Spinal cord (tissue), 10 donors: ENCODE data around the gene SH2D4B. TPM values are rescaled to one million over a fixed set of nuclear protein-coding genes. Genes with fewer than 3 reads are reported as not detected.

Experiments
- DNase-seq, 6 donors: peaks; one replicate each; pipeline versions ENCODE4 v3.0.0 to v3.0.0-alpha.2; 2013 to 2015; ENCODE audit warnings: low spot score in 6 of 6, low read depth in 4 of 6
- H3K27ac ChIP-seq: one replicate; pipeline ENCODE4 v1.5.1; 2013; ENCODE audit warnings: low read depth, low read length, control low read depth
- H3K27me3 ChIP-seq: one replicate; pipeline ENCODE4 v1.6.1; 2013; ENCODE audit warnings: low read length; ENCODE audit not compliant: control insufficient read depth, insufficient read depth
- H3K36me3 ChIP-seq: one replicate; pipeline ENCODE4 v1.6.1; 2013; ENCODE audit warnings: low read length; ENCODE audit not compliant: control insufficient read depth, insufficient read depth
- H3K4me1 ChIP-seq: one replicate; pipeline ENCODE4 v1.6.1; 2013; ENCODE audit warnings: low read length; ENCODE audit not compliant: control insufficient read depth, insufficient read depth
- H3K4me3 ChIP-seq: one replicate; pipeline ENCODE4 v1.5.1; 2013; ENCODE audit warnings: low read depth, low read length, control low read depth
- H3K9me3 ChIP-seq: one replicate; pipeline ENCODE4 v1.6.1; 2013; ENCODE audit warnings: low read length; ENCODE audit not compliant: control insufficient read depth, insufficient read depth
- WGBS: methylation state at CpG from one replicate; pipeline ENCODE4 v1.1.5; 2013; ENCODE audit warnings: missing lambda C conversion rate; ENCODE audit not compliant: insufficient coverage; 5-methylcytosine and 5-hydroxymethylcytosine counted together
- polyA plus RNA-seq, 2 donors: library from polyadenylated mRNA; unstranded; fragments of 120-200 nt; gene quantifications; one replicate each; pipeline ENCODE4 v1.2.1, GENCODE V29; 2013; ENCODE audit not compliant: insufficient read length in 2 of 2
- total RNA-seq, 2 donors: library from RNA; depleted of rRNA in 1 of 2; stranded (reverse); fragments of 120-200 nt in 1 of 2; fragments of >200 nt in 1 of 2; gene quantifications; one replicate each; pipeline versions ENCODE4 v1.2.3 to v1.2.4, GENCODE V29; 2013 to 2014
- donor health status: healthy.

The SH2D4B gene
- total and polyA plus RNA-seq, 4 donors, result 0.11 to 0.35 (median 0.17) TPM

DNA sequence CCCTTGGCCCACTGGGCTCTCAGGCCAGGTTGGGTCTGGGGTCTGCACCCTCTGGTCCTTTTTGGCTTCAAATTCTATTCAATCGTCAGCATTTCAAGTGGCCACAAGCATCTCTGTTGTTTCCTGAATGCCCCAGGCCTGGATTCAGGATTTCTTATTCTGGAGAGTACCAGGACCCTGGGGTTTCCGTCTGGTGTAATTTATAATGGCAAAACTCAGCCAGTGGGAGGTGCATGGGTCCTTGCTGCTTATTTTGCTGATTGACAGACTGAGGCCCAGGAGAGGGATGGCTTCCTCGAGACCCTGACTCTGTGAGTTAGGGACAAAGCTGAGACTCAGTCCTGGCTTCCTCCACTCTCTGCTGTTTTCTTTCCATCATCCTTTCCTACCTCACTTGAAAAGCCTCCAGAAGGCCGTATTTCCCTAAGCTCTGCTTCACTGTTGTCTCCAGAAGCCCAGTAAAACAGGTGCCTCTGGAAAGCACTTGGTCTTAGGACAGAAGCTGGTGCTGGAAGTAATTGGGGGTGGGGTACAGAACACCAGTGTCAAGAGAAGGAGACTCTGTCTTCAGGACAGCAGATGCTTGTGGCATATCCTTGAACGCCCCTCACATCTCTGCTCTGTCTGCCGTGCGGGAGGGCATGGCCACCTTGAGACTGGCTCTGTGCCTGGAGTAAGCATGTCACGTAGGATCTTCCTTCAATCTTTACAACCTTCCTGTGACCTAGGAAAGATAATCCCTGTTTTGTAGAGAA, 39.4 kb upstream of the SH2D4B start:
- peak in 1 of 6 donors; percentile 22 for DNase-seq
- Histone ChIP-seq H3K4me1 (peaks cover 50% of the 10 kb centered on the region), H3K27me3 (no peaks in the 10 kb centered on the region), H3K9me3 (peaks cover 1% of the 10 kb centered on the region), H3K4me3 (no peak overlapping the region), H3K27ac (peak overlapping the region; percentile 74), H3K36me3 (peaks cover 10% of the 10 kb centered on the region)
- 34% methylated on average over 4 of the region's 8 CpGs for WGBS

DNA sequence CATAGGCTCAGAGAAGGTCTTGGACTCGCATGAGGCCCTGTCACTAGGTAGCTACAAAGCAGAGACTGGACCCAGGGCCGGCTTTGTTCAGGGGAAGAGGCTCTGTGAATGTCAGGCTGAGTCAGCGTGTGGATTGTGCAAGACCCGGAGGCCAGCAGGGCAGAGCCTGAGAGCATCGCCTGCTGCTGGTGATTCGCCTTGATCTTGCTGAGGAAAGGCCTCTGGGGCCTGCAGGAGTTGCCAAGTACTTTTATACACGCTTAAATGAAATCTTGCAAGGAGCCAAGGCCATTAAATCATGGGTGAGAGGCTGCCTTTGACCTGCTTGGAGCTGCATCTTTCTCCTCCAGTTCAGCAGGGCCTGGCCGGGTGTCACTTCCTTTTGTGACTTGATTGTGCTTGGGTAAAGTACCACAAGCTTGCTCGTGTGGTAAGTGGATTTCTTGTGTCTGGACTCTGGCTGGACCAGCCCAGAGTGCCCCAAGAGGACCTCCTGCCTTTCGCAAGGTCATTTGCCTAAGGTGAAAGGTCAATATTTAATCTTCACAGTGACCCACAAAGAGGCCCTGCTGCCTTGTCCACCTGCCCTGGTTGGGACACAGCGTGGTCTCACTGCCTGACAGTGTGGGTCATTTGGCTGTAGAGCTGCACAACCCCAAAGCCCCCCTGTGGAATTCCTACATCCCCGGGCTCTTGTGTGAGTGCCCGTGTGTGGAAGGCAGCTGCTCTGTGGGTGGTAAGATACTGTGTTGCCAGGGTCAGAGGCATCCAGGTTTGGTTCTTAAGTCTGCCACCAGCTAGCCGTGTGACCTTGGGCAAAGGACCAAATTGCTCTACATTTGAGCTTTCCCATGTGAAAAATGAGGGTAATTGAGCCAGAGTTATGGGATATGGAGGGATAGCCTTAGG, 38.6 kb upstream of the SH2D4B start:
- DNase-seq, result peak in 3 of 6 donors; percentile 17 to 72 (median 60)
- Histone ChIP-seq H3K4me3 (no peak overlapping the region), H3K36me3 (peaks cover 10% of the 10 kb centered on the region), H3K27ac (peak overlapping the region; percentile 74), H3K27me3 (no peaks in the 10 kb centered on the region), H3K9me3 (peaks cover 1% of the 10 kb centered on the region), H3K4me1 (peaks cover 54% of the 10 kb centered on the region)
- 34% methylated on average over 14 of the region's 14 CpGs for WGBS

DNA sequence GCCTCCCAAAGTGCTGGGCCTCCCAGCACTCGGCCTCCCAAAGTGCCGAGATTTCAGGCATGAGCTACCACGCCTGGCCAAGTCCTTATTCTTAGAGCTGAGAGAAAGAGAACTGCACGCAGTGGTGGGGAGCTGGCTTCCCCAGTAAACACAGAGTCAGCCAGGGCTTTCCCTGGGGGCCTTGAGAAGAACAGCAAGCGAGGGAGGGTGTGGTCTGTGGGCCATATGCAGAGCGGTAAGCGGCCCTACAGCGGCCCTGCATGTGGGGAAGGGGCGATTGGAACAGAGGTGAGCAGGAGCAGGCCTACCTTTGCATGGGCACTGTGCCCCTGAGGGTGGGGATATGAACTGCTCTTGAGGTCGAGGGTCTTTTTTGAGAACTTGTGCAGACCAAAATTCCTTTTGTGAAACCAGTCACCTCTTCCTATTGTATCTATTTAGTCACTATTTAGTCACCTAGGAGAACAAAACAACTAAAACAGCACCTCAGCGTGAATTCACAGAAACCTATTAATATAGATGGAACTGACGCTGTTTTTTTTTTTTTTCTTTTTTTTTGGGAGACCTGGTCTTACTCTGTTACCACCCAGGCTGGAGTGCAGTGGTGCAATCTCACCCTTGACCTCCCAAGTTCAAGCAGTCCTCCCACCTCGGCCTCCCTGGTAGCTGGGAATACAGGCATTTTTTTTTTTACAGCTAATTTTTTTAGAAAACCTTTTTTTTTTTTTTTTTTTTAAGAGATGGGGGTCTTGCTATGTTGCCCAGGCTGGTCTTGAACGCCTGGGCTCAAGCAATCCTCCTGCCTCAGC, 36.9 kb upstream of the SH2D4B start:
- peaks cover 14% of the 10 kb centered on the region for H3K36me3 ChIP-seq
- H3K27me3 ChIP-seq, result no peaks in the 10 kb centered on the region
- peaks cover 71% of the 10 kb centered on the region for H3K4me1 ChIP-seq
- H3K9me3 ChIP-seq, result peaks cover 1% of the 10 kb centered on the region
- peak overlapping the region; percentile 42 for H3K27ac ChIP-seq
- no peak for DNase-seq
- H3K4me3 ChIP-seq, result no peak overlapping the region
- 90% methylated on average over 9 of the region's 14 CpGs for WGBS

DNA sequence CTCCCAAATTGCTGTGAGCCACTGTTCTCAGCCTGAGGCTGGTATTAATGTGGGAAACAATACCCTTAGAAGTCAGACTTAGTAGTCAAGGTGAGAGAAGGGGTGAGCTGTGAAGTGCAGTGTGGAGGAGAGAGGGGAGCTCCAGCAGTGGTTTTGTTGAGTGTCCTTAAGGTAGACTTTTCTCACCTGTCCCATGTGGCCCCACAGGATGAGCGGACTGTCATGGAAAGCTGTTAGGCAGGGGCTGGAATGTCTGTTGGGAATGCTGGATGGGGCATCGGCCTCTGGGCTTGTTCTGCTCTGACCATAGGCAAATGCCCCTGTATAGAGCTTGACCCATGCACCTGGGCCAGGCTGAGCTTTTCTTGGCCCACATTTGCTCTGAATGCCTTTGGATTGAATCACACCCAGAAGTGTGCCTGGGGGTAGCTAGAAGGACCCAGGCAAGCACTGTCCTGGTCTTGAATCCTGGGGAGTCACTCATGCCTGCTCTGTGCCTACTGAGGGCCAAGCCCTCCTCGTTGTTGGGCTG, 36.3 kb upstream of the SH2D4B start:
- no peak for DNase-seq
- Histone ChIP-seq H3K27me3 (no peaks in the 10 kb centered on the region), H3K4me3 (no peak overlapping the region), H3K4me1 (peaks cover 74% of the 10 kb centered on the region), H3K9me3 (peaks cover 1% of the 10 kb centered on the region), H3K36me3 (peaks cover 16% of the 10 kb centered on the region), H3K27ac (no peak overlapping the region)
- WGBS, result 98% methylated on average over 3 of the region's 3 CpGs

DNA sequence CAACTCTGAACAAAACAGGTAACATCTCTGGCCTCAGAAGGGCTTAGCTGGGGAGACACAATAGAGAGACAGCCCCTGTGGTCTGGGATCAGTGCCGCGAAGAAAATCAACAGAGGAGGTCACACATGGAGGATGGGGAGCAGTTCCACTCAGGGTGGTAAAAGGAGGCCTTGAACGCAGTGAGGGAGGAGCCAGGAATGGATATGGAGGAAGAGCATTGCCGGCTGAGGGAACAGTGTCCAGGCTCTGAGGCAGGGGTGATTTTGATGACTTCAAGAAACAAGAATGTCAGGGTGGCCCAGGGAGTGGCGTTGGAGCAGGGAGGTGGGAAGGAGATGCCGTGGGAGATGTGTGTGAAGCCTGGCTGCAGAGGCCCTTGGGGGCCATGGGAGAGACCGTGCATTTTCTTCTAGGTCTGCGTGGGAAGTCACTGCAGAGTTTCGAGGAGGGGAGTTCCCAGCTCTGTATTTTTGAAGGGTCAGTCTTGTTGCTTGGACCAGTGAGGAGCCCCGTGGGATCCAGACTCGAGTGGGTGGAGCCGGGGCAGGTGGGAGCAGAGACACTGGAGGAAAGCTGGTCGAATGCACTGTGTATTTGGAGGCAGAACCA, 35.7 kb upstream of the SH2D4B start:
- H3K9me3 ChIP-seq, result peaks cover 1% of the 10 kb centered on the region
- H3K36me3 ChIP-seq, result peaks cover 20% of the 10 kb centered on the region
- 84% methylated on average over 13 of the region's 13 CpGs for WGBS
- H3K4me3 ChIP-seq, result no peak overlapping the region
- H3K27ac ChIP-seq, result no peak overlapping the region
- peaks cover 79% of the 10 kb centered on the region for H3K4me1 ChIP-seq
- no peaks in the 10 kb centered on the region for H3K27me3 ChIP-seq
- no peak for DNase-seq

DNA sequence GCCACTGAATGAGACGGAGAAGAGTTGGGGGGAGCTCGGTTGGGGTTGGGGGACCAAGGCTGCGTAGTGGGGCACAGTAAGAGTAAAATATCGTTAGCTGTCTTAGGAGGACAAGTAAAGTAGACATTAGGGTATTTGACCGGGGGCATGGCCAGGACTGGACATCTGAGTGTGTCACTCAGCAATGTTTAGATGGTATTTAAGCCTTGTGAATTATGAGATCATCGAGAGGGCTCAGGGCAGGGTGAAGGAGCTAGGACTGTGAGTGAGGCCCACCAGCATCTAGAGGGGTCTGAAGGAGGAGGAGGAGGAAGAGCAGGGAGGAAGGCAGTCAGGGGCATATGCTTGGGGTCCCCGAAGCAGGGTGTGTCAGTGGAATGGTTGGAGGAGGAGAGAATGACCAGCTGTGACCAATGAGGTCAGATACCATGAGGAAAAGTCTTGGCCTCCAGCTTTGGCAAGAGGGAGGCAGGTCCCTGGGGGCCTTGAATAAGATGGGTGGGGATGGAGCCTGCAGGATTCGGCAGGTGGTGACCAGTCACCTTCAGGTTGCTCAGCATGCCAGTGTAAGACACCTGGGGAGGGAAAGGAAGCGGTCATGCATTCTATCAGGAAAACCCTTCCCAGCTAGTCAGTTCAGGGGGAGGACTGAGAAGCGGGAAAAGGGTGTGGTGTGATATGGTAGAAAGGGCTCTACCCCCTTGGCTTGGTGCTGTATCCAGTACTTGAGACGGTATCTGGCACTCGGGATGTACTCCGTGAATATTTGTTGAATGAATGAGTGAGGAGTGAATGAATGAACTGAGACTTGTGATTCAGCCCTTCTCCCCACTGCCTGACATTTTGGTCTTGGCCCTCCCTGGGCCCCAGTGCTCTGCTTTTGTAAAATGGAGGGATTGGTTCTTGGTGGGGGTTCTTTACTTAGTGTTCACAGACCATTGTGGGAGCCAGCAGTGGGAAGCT, 34.8 kb upstream of the SH2D4B start:
- H3K4me3 ChIP-seq, result no peak overlapping the region
- no peak overlapping the region for H3K27ac ChIP-seq
- peaks cover 74% of the 10 kb centered on the region for H3K4me1 ChIP-seq
- 92% methylated on average over 11 of the region's 13 CpGs for WGBS
- peaks cover 24% of the 10 kb centered on the region for H3K36me3 ChIP-seq
- no peak for DNase-seq
- H3K27me3 ChIP-seq, result no peaks in the 10 kb centered on the region
- H3K9me3 ChIP-seq, result no peaks in the 10 kb centered on the region

- Histone ChIP-seq H3K9me3 (no peaks in the 10 kb centered on the region), H3K27me3 (no peaks in the 10 kb centered on the region), H3K27ac (no peak overlapping the region), H3K4me3 (no peak overlapping the region), H3K36me3 (peaks cover 29% of the 10 kb centered on the region), H3K4me1 (peaks cover 69% of the 10 kb centered on the region)
- DNase-seq, result no peak
- WGBS, result 60% methylated on average over 6 of the region's 7 CpGs
These were observed 34.0 kb upstream of the SH2D4B start for GRCh38 chr10:80503584-80504157.

DNA sequence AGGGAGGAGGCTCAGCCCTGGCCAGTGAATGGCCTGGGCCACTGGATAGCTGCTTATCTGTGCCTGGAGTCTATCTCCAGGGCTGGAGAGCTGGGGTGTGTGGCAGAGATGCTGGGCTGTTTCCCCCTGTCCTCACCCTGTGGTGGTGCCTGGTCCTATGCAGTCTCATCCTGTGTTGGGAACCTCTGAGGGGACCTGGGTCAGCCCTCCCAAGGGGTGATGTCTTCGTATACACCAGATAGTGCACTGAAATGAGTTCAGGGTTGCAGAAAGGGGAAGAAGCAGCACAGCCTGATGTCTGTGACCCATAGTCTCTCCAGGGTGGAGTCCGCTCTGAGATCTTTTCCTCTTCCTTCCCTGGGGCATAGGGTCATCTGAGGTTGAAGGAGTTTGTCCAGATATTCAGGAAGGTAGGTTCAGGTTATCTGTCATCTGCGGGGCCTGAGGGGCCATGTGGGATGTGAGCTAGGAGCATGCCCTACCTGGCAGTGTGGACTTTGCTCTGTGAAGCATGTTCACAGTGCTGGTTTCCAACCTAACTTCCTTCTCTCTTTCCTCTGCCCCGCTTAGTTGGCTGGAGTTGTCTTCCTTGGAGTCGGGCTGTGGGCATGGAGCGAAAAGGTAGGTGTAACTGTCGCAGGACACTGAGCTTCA, 33.4 kb upstream of the SH2D4B start:
- Histone ChIP-seq H3K27ac (peak overlapping the region; percentile 19), H3K36me3 (peaks cover 35% of the 10 kb centered on the region), H3K4me3 (no peak overlapping the region), H3K4me1 (peaks cover 66% of the 10 kb centered on the region), H3K27me3 (no peaks in the 10 kb centered on the region), H3K9me3 (no peaks in the 10 kb centered on the region)
- WGBS, result 89% methylated on average over 3 of the region's 7 CpGs
- no peak for DNase-seq
